Epidermal melanocyte (primary cell): Measurements from ENCODE around the gene LPAR3.
"Not testable (repeated sequence)": the region's sequence is repeated elsewhere in the genome, so short reads cannot be mapped to it uniquely, and the experiment has no call there.

ENCODE experiments used
- DNase-seq: peaks from one replicate; pipeline ENCODE4 v3.0.0; 2011; ENCODE audit warnings: low spot score; ENCODE audit not compliant: insufficient read length

The LPAR3 gene

DNA sequence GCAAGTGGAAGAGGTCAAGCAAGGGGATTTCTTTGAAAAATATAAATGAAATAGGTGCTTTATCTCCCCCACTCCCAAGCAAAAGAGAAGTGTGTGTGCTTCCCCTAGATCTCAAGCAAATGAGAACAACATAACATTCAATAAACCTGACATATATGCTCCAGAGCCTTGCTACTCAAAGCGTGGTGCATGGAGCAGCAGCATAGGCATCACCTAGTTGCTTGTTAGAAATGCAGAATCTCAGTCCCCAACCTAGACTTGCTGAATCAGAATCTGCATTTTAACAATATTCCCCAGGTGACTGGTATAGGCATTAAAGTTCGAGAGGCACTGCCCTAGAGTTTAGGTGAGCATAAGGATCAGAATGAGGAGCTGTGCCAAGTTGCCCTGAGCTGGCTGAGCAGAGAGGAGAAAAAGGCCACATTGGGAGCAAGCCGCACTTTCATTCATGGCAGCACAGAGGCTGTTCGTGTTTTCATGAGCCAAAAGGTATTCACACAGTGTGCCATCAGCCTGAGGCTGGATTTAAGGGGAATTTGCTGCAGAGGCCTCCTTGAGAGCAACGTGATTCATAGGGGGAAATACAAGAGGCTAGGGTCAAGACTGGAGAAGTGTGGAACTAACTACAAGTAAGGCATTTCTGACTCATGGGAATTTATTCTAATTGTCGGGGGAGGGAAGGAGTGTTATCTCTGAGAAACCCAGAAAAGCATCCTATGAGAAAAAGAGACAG lies 14.3 kb upstream of the LPAR3 start:
- DNase-seq = no peak

DNA sequence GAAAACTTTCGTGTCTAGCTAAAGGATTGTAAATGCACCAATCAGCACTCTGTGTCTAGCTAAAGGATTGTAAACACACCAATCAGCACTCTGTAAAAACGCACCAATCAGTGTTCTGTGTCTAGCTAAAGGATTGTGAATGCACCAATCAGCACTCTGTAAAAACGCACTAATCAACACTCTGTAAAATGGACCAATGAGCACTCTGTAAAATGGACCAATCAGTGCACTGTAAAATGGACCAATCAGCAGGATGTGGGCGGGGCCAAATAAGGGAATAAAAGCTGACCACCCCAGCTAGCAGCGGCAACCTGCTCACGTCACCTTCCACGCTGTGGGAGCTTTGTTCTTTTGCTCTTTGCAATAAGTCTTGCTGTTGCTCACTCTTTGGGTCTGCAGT lies 9.7 kb upstream of the LPAR3 start:
- not testable (repeated sequence) for DNase-seq

- DNase-seq = no peak
Measured at GRCh38 chr1:84899969-84900368, 7.0 kb upstream of the LPAR3 start.

DNA sequence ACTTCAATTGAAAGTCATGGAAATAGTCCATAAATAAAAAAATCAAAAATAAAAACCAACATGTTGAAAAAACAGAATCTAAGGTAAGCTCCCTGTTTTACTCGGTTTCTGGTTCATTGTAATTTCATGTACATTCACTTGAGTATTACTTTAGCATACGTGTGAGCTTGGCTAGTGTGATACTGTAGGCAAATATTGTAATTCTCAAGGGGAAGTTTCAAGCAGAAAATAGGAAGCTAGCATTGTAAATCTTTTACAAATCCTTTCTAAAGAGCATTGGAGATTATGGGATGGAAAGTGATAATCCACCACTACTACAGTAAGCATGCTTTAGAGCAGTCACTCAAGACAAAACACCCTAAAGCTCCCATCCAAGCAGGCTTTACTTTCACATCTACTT lies 3.3 kb upstream of the LPAR3 start:
- no peak for DNase-seq

DNA sequence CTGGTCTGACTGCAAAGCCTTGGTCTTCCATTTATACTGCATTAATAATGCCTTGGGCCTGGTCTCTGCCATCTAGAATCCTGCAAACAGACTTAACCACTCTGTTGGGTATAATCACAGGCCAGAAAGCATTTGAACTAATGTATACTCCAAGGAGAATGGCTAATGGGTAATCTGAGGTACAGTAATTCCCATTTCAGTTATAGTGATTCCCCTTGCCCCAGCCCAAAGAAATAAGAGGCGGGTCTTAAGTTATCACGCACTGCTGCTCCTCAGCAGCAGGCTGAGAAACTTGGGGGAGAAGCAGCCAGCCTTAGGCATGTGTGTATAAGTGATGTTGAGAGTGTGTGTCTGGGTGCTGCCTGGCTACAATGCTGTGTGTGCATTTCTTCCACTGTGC lies 2.4 kb downstream of the LPAR3 start:
- no peak for DNase-seq

GRCh38 chr1:84889437-84889836 lies 3.6 kb downstream of the LPAR3 start:
- DNase-seq = no peak

GRCh38 chr1:84888753-84889152 lies 4.3 kb downstream of the LPAR3 start:
- DNase-seq = no peak

- no peak for DNase-seq
Measured at GRCh38 chr1:84887261-84887934, 5.6 kb downstream of the LPAR3 start.

DNA sequence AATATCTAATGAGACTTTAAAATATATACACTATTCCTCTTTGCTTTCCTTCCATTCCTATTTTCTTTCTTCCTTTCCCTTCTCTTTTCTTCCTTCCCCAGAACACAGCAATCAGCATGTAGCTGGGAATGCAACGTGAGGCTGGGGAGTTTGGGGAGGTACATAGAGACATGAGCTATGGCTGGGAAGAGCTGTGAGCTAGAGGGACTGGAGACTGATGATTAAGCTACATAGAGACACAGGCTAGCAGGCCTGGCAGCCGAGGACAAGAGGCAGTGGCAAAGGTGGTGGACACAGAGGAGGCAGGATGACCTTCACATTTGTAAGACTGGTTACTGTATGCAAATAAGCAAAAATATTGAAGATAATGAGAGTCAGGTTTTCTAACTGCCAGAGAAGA lies 7.5 kb downstream of the LPAR3 start:
- DNase-seq = no peak

GRCh38 chr1:84884671-84885389 lies 8.2 kb downstream of the LPAR3 start:
- DNase-seq = no peak

GRCh38 chr1:84883286-84883685 lies 9.7 kb downstream of the LPAR3 start:
- DNase-seq = no peak

DNA sequence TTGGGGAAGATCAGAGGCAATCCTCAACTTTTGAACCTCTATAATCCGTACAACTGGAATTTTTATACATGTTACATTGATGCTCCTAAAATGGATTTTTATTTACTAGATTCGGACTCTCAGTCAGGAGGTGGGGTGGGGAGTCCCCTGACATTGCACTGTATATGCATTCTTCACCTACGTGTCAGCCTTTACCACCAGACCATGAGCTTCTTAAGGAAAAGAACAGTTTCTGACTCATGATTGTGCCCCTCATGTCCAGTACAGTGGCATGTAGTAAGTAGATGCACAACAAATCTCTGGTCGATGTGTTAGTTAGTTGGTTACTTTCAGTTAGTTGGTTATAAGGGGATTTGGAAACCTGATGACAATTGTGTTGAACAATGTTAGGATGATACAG lies 15.4 kb downstream of the LPAR3 start:
- no peak for DNase-seq

- DNase-seq = no peak
Measured at GRCh38 chr1:84876353-84876752, 16.7 kb downstream of the LPAR3 start.

GRCh38 chr1:84873366-84873765 lies 19.6 kb downstream of the LPAR3 start:
- no peak for DNase-seq

DNA sequence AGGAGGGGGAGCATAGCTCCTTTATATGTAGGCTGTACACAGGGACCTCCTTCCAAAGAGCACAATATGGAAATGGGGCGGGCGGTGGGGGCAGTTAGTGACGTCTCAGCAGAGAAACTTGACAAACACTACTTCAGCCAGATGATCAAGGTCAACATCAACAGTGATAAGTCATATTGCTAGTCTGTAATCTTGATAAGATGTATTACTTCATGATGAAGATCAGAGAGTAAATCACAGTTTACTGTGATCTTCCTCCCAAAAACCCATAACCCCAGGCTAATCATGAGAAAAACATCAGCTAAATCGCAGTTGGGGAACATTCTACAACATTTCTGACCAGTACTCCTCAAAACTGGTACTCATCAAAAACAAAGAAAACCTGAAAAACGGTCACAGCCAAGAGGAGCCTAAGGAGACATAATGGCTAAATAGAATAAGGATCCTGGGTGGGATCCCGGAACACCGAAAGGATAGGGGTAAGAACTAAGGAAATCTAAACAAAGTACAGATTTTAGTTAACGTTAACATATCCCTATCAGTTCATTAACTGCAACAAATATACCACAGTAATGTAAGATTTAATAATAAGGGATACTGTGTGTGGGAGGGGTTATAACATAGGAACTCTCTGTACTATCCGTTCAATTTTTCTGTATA lies 20.2 kb downstream of the LPAR3 start:
- no peak for DNase-seq

DNA sequence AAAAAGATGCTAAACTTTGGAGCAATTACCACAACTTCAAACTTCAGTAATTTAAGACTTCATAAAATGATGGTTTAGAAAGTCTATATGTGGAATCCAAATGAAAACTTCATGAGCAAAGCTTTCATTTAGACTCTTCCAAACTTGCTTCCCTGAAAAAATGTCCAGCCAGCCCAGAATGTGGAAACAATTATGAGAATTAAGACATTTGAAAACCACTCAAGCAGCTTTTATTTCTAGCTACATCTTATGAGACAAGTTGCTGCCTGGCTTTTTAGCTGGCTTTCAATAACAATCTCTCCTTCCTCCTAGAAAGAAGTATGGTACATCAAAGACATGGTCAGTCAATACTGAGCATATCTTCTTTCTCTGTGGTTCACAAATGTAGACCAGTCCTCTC lies 21.8 kb downstream of the LPAR3 start:
- DNase-seq = no peak

- DNase-seq = no peak
Measured at GRCh38 chr1:84870591-84870990, 22.4 kb downstream of the LPAR3 start.

DNA sequence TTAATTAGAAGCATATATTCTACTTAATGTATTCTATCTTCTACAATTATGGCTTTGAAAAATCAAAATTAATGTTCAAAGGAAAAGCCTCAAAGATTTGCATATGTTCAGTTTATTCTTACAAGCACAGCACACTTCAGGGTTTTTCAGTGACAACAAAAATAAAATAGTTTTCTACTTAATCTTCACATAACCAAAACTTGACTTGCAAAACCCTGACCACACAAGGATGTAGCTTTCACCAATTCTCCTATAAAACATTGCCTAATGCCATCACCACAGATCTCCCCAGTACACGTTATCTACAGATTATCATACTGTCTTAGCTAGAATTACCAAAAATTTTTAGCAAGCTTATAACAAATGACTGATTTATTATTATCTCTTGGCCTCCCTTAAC lies 23.3 kb downstream of the LPAR3 start:
- no peak for DNase-seq

- DNase-seq = no peak
Measured at GRCh38 chr1:84862810-84863251, 30.2 kb downstream of the LPAR3 start.

GRCh38 chr1:84861988-84862644 lies 30.9 kb downstream of the LPAR3 start:
- DNase-seq = no peak

- no peak for DNase-seq
Measured at GRCh38 chr1:84861516-84861915, 31.5 kb downstream of the LPAR3 start.
